ENCODE data around the gene SHROOM4. TPM values are rescaled to one million over a fixed set of nuclear protein-coding genes. Genes with fewer than 3 reads are reported as not detected.

Gene SHROOM4
- total RNA-seq, 4 donors from 2014 or later = 8.6 to 15.1 (median 10.8) TPM

DNA sequence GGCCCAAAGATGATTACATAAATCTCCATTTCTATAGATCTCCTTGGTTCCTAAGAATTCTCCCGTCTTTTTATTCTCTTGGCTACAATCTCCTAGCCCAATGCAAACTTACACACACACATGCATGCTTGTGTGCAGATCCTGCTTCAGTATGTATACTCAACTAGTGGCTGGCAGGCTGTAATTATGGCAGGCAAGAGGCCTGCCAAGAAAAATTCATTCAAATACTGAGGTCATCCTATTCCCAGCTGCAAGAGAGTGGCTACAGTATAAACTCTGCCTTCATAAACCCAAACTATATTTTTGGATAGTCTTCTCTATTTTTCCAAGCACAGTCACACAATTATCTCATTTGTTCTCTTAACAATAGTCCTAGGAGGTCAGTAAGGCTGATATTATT lies 95.2 kb downstream of the SHROOM4 start:
- H3K4me1 ChIP-seq = peaks cover 0 to 4% (median 0%) of the 10 kb centered on the region in 3 donors
- H3K27me3 ChIP-seq = no peaks in the 10 kb centered on the region
- no peak for ATAC-seq
- no peaks in the 10 kb centered on the region for H3K9me3 ChIP-seq
- no peaks in the 10 kb centered on the region for H3K36me3 ChIP-seq
- no peak for TF ChIP-seq POLR2AphosphoS5 (IDR thresholded peaks at IDR 0.05)
- TF ChIP-seq EP300 (IDR thresholded peaks at IDR 0.05) = no peak
- TF ChIP-seq, protein P1, sequence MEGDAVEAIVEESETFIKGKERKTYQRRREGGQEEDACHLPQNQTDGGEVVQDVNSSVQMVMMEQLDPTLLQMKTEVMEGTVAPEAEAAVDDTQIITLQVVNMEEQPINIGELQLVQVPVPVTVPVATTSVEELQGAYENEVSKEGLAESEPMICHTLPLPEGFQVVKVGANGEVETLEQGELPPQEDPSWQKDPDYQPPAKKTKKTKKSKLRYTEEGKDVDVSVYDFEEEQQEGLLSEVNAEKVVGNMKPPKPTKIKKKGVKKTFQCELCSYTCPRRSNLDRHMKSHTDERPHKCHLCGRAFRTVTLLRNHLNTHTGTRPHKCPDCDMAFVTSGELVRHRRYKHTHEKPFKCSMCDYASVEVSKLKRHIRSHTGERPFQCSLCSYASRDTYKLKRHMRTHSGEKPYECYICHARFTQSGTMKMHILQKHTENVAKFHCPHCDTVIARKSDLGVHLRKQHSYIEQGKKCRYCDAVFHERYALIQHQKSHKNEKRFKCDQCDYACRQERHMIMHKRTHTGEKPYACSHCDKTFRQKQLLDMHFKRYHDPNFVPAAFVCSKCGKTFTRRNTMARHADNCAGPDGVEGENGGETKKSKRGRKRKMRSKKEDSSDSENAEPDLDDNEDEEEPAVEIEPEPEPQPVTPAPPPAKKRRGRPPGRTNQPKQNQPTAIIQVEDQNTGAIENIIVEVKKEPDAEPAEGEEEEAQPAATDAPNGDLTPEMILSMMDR (IDR thresholded peaks at IDR 0.05) = no peak
- no peak for TF ChIP-seq POLR2A (IDR thresholded peaks at IDR 0.05)
- no peak overlapping the region for H3K27ac ChIP-seq
- no peak overlapping the region for H3K4me3 ChIP-seq
- 64 to 67% methylated on average over 1 of the region's 1 CpG for WGBS, 2 donors (ENCODE audit: low coverage in 1 of 2)

DNA sequence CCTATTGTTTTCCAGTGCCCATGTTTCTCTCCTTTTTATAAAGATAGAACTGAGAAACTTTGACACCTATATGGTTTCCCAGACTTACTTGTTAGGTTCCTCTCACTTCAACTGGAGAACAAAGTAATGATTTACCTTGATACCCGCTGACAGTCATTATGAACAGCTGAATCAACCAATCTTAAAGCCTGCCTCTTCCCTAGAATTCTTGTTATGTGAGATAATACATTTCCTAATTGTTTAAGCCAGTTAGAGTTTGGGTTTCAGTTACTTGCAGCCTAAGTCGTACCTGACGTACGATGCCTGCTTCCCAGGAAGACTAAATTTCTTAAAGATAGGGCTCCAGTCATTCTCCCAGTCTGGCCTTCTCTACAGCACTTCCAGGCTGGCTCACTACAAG lies 97.3 kb downstream of the SHROOM4 start:
- WGBS, 2 donors (ENCODE audit: low coverage in 1 of 2) = 88 to 93% methylated on average over 3 to 4 of the region's 4 CpGs
- no peaks in the 10 kb centered on the region for H3K36me3 ChIP-seq
- H3K9me3 ChIP-seq = no peaks in the 10 kb centered on the region
- no peak overlapping the region for H3K4me3 ChIP-seq
- TF ChIP-seq EP300 (IDR thresholded peaks at IDR 0.05) = no peak
- no peak for TF ChIP-seq POLR2A (IDR thresholded peaks at IDR 0.05)
- TF ChIP-seq POLR2AphosphoS5 (IDR thresholded peaks at IDR 0.05) = no peak
- TF ChIP-seq, protein P1 (IDR thresholded peaks at IDR 0.05) = no peak
- no peak overlapping the region for H3K27ac ChIP-seq
- H3K27me3 ChIP-seq = no peaks in the 10 kb centered on the region
- no peak for ATAC-seq
- H3K4me1 ChIP-seq = peaks cover 0 to 4% (median 0%) of the 10 kb centered on the region in 3 donors

DNA sequence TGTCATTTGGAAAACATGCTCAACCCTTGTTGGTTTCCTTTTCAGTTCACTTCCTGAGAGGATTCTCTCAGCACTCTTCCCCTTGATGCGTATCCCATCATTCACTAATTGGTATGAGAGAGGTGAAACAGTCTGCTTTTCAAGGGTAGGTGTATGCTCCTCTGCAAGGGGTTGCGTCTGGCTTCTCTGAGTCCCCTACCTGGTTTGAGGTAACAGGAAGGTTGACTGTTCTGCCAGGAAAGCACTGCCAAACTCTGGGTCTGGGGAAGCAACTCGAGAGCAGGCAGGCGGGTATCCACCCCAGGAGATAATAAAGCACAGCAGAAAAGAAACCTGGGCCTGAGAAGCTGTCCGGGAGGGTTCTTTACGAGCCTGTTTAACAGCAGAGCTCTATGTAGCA lies 101.2 kb downstream of the SHROOM4 start:
- no peaks in the 10 kb centered on the region for H3K9me3 ChIP-seq
- H3K4me1 ChIP-seq = peaks cover 0 to 2% (median 0%) of the 10 kb centered on the region in 3 donors
- no peak for ATAC-seq
- no peaks in the 10 kb centered on the region for H3K27me3 ChIP-seq
- no peak overlapping the region for H3K27ac ChIP-seq
- no peak overlapping the region for H3K4me3 ChIP-seq
- TF ChIP-seq EP300 (IDR thresholded peaks at IDR 0.05) (no peak), POLR2A (IDR thresholded peaks at IDR 0.05) (no peak), POLR2AphosphoS5 (IDR thresholded peaks at IDR 0.05) (no peak)
- TF ChIP-seq, protein P1 (IDR thresholded peaks at IDR 0.05) = no peak
- WGBS, 2 donors (ENCODE audit: low coverage in 1 of 2) = 81% methylated on average over 2 of the region's 6 CpGs; no CpG with 5 or more reads in 1 of the 2 donors
- no peaks in the 10 kb centered on the region for H3K36me3 ChIP-seq

DNA sequence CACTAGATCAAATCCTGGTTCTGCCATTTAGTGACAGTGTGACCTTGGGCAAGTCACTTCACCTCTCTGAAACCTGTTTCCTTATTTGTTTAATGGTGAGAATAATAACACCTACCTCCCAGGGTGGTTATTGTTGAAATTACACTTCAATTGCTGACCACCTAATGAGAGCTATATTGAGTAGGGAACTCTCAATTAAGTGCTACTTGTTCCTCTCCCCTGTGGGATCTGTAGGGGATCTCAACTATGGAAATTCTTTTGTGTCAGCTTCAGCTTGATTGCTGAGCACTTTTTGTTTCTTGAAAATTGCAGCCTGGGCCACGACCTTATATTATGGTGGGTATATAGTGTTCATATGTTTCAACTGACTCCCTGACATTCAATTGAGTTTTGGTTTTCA lies 102.1 kb downstream of the SHROOM4 start:
- TF ChIP-seq, protein P1 (IDR thresholded peaks at IDR 0.05) = no peak
- TF ChIP-seq EP300 (IDR thresholded peaks at IDR 0.05) (no peak), POLR2A (IDR thresholded peaks at IDR 0.05) (no peak), POLR2AphosphoS5 (IDR thresholded peaks at IDR 0.05) (no peak)
- WGBS, 2 donors (ENCODE audit: low coverage in 1 of 2) = 45 to 100% methylated on average over 1 of the region's 1 CpG
- H3K9me3 ChIP-seq = no peaks in the 10 kb centered on the region
- H3K4me3 ChIP-seq = no peak overlapping the region
- ATAC-seq = no peak
- H3K4me1 ChIP-seq = peaks cover 0 to 11% (median 0%) of the 10 kb centered on the region in 3 donors
- no peaks in the 10 kb centered on the region for H3K36me3 ChIP-seq
- H3K27me3 ChIP-seq = no peaks in the 10 kb centered on the region
- no peak overlapping the region for H3K27ac ChIP-seq

DNA sequence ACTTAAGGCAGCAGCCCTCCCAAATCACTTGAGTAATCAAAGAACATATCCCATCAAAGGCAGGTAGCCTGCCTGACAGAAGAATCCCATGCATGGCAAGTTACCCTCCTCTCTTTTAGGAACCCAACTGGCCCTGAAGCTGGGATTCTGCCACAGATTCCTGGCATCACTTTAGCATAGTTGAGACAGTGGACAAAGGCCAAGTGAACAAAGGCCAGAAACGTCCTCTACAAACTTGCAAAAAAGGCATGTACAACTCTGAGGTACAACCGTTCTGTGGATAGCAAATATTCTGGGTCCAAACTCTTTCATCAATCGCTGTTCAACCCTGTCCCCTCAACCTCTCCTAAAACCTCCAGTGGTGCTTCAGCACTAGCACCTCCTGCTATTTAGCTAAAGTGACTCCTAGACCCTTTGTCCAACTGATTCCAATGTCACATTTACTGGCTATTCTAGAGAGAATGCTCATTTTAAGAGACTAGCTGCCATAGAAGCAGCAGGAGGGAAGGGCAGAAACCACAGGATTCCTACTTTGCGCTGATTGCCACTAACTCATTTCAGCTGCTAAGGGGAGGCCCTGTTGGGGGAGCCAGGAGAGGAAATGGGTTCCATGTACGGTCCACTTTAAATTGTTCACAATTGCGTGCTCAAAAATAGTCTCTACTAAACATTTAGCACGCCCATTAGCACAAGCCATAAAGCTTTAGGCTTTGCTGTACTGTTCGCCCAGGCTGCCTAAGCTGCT lies 105.9 kb downstream of the SHROOM4 start:
- ATAC-seq = no peak
- no peak overlapping the region for H3K4me3 ChIP-seq

More for the DNA sequence above, 105.9 kb downstream of the SHROOM4 start:
- 17 to 55% methylated on average over 2 to 6 of the region's 8 CpGs for WGBS, 2 donors (ENCODE audit: low coverage in 1 of 2)
- H3K4me1 ChIP-seq = peaks cover 0 to 20% (median 0%) of the 10 kb centered on the region in 3 donors
- no peak overlapping the region for H3K27ac ChIP-seq
- H3K36me3 ChIP-seq = no peaks in the 10 kb centered on the region
- H3K27me3 ChIP-seq = no peaks in the 10 kb centered on the region
- TF ChIP-seq, protein P1 (IDR thresholded peaks at IDR 0.05) = no peak
- no peak for TF ChIP-seq POLR2A (IDR thresholded peaks at IDR 0.05)
- no peak for TF ChIP-seq POLR2AphosphoS5 (IDR thresholded peaks at IDR 0.05)
- no peak for TF ChIP-seq EP300 (IDR thresholded peaks at IDR 0.05)
- H3K9me3 ChIP-seq = no peaks in the 10 kb centered on the region

All from gastroesophageal sphincter (tissue), 4 donors.